ENCODE results near the gene CCNY. TPM values are rescaled to one million over a fixed set of nuclear protein-coding genes. Genes with fewer than 3 reads are reported as not detected.

CCNY gene
- total RNA-seq, 1 donor from 2014 or later, result 59.4 TPM

DNA sequence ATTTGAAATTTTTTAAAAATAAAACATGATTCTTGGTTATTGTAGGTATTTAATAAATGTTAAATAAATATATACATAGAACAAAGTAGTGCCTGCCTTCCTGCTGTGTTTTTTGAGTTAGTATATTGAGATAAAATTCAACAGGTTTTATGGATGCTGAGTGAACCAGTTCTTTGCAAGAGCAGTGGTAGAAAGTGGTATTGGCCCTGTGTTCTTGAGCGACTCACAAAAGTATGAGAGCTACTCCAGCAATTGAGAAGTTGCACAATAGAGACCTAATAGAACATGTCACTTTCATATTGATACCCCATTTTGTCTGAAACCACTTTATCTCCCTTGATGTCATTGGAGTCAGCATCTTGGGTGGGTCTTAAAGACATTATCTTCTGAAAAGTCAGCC, 236.3 kb downstream of the CCNY start:
- TF ChIP-seq, protein P1, sequence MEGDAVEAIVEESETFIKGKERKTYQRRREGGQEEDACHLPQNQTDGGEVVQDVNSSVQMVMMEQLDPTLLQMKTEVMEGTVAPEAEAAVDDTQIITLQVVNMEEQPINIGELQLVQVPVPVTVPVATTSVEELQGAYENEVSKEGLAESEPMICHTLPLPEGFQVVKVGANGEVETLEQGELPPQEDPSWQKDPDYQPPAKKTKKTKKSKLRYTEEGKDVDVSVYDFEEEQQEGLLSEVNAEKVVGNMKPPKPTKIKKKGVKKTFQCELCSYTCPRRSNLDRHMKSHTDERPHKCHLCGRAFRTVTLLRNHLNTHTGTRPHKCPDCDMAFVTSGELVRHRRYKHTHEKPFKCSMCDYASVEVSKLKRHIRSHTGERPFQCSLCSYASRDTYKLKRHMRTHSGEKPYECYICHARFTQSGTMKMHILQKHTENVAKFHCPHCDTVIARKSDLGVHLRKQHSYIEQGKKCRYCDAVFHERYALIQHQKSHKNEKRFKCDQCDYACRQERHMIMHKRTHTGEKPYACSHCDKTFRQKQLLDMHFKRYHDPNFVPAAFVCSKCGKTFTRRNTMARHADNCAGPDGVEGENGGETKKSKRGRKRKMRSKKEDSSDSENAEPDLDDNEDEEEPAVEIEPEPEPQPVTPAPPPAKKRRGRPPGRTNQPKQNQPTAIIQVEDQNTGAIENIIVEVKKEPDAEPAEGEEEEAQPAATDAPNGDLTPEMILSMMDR (IDR thresholded peaks at IDR 0.05; ENCODE audit: unreplicated experiment), result no peak
- H3K4me1 Mint-ChIP-seq (ENCODE audit: low read depth), result no peaks in the 10 kb centered on the region
- no peak for DNase-seq (ENCODE audit: low spot score, unreplicated experiment)
- no peaks in the 10 kb centered on the region for H3K9me3 Mint-ChIP-seq (ENCODE audit: low read depth)
- H3K36me3 Mint-ChIP-seq (ENCODE audit: insufficient read depth), result peaks cover 13% of the 10 kb centered on the region
- no peaks in the 10 kb centered on the region for H3K27me3 Mint-ChIP-seq
- H3K4me3 Mint-ChIP-seq (ENCODE audit: low read depth), result no peak overlapping the region
- no peak overlapping the region for H3K27ac Mint-ChIP-seq

DNA sequence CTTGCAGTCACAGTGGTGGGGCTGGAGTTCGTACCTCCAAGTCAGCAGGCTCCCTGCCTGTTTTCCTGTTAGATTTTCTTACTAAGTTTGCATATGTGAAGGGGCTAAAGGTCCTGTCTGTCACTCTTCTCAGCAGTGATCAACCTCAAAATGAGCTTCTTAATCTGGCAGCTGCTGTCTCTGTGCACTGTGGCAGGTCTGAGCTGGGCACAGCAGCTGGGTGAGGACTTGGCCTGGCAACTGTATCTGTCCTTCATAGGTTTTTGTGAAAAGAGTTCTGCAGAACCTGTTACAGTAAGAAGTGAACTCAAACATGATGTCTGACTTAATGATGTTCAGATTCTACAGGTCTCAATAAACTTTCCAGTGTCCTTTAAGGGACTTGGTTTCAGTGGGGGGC, 237.5 kb downstream of the CCNY start:
- no peak for DNase-seq (ENCODE audit: low spot score, unreplicated experiment)
- H3K36me3 Mint-ChIP-seq (ENCODE audit: insufficient read depth), result peaks cover 15% of the 10 kb centered on the region
- no peak overlapping the region for H3K27ac Mint-ChIP-seq
- H3K4me1 Mint-ChIP-seq (ENCODE audit: low read depth), result no peaks in the 10 kb centered on the region
- H3K27me3 Mint-ChIP-seq, result no peaks in the 10 kb centered on the region
- no peak overlapping the region for H3K4me3 Mint-ChIP-seq (ENCODE audit: low read depth)
- TF ChIP-seq, protein P1 (IDR thresholded peaks at IDR 0.05; ENCODE audit: unreplicated experiment), result no peak
- H3K9me3 Mint-ChIP-seq (ENCODE audit: low read depth), result no peaks in the 10 kb centered on the region

DNA sequence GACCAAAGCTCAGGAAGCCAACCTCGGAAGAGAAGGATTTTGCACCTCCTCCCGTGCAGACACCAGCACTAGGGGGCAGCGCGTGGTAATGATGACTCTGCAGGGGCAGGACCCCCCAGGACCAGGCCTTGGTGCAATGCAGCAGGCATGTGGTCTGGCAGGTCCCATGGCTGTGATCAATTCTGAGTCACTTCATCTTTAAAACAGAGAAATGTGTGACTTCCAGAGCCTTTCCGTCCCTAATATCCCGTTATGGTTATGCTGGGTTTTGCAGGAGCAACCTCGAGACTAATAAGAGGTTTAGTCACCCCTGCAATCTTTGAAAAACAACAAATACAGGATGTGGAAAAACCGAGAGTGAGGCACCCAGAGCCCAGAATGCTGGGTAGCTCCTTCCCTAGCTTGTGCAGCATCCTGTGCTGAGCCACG, 238.6 kb downstream of the CCNY start:
- Mint-ChIP-seq H3K27me3 (no peaks in the 10 kb centered on the region), H3K27ac (no peak overlapping the region), H3K9me3 (ENCODE audit: low read depth) (no peaks in the 10 kb centered on the region), H3K4me1 (ENCODE audit: low read depth) (peaks cover 3% of the 10 kb centered on the region), H3K36me3 (ENCODE audit: insufficient read depth) (peaks cover 8% of the 10 kb centered on the region), H3K4me3 (ENCODE audit: low read depth) (no peak overlapping the region)
- TF ChIP-seq, protein P1 (IDR thresholded peaks at IDR 0.05; ENCODE audit: unreplicated experiment), result no peak
- no peak for DNase-seq (ENCODE audit: low spot score, unreplicated experiment)

DNA sequence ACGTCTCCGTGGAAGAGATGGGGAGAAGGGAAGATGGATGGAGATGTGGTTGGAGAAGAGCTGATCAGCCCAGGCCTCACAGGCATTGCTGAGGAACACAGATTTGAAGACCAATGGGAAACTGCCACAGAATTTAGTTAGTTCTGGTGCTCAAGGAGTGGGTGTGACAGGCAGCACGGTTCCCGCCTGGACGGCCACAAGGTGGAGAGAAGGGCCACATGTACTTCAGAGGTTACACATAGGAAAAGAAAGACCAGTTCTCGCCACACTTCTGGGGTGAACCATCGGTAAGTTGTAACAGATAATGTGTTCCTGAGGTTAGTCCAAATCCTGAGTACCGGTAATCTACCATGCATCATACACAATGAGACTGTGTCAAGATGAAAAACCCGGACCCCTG, 239.3 kb downstream of the CCNY start:
- Mint-ChIP-seq H3K4me3 (ENCODE audit: low read depth) (no peak overlapping the region), H3K27ac (no peak overlapping the region), H3K4me1 (ENCODE audit: low read depth) (peaks cover 4% of the 10 kb centered on the region), H3K27me3 (no peaks in the 10 kb centered on the region), H3K36me3 (ENCODE audit: insufficient read depth) (peaks cover 8% of the 10 kb centered on the region), H3K9me3 (ENCODE audit: low read depth) (no peaks in the 10 kb centered on the region)
- no peak for DNase-seq (ENCODE audit: low spot score, unreplicated experiment)
- TF ChIP-seq, protein P1 (IDR thresholded peaks at IDR 0.05; ENCODE audit: unreplicated experiment), result no peak

DNA sequence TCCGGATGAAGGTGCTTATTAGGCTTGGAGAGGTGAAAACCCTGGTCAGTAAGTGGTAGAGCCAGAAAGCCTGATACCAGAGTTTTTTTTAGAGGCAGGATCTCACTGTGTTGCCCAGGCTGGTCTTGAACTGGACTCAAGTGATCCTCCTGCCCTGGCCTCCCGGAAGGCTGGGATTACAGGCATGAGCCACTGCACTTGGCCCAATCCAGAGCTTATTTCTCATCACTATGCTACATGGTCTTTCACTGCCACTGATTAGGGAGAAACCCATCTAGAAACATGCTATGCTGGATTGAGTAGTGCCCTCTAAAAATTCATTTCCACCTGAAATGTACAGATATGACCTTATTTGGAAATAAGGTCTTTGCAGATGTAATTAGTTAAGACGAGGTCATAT, 240.4 kb downstream of the CCNY start:
- peaks cover 8% of the 10 kb centered on the region for H3K36me3 Mint-ChIP-seq (ENCODE audit: insufficient read depth)
- H3K9me3 Mint-ChIP-seq (ENCODE audit: low read depth), result no peaks in the 10 kb centered on the region
- H3K27ac Mint-ChIP-seq, result no peak overlapping the region
- TF ChIP-seq, protein P1 (IDR thresholded peaks at IDR 0.05; ENCODE audit: unreplicated experiment), result no peak
- H3K27me3 Mint-ChIP-seq, result no peaks in the 10 kb centered on the region
- peaks cover 6% of the 10 kb centered on the region for H3K4me1 Mint-ChIP-seq (ENCODE audit: low read depth)
- DNase-seq (ENCODE audit: low spot score, unreplicated experiment), result no peak
- H3K4me3 Mint-ChIP-seq (ENCODE audit: low read depth), result no peak overlapping the region
